Spleen (tissue), 7 donors: ENCODE data around the gene MICAL2.

Experiments
- CTCF ChIP-seq, 11 experiments: fragments of 200-600 bp in 7 of 11; fragments of 450-650 bp in 4 of 11; sonication (generic) in 4 of 11; IDR thresholded peaks in 8 of 11; conservative IDR thresholded peaks in 3 of 11; 1 replicate in 7 of 11; 2 replicates in 4 of 11; pipeline versions ENCODE4 v1.4.0 to v1.8.0; 2016 to 2021; ENCODE audit warnings: antibody characterized with exemption in 11 of 11, inconsistent platforms in 4 of 11, mild to moderate bottlenecking in 1 of 11
- POLR2A ChIP-seq, 3 donors: fragments of 450-650 bp; IDR thresholded peaks; one replicate each; pipeline ENCODE4 v1.5.1; 2017; ENCODE audit warnings: antibody characterized with exemption in 3 of 3, mild to moderate bottlenecking in 1 of 3
- POLR2AphosphoS5 ChIP-seq, 3 donors: sonication (generic); formaldehyde crosslinking; IDR thresholded peaks; one replicate each; pipeline ENCODE4 v1.5.1; 2017; ENCODE audit warnings: antibody characterized with exemption in 3 of 3
- donor health status: DM: no; HTN: no; CAD: no; lungs with moderate emphysema.
- donor health status: DM: no; HTN: no; CAD: no.
- donor health status: DM: no; HTN: no; CAD: no.

GRCh38 chr11:12225046-12225739, 114.8 kb downstream of the MICAL2 start:
- no peak for TF ChIP-seq CTCF (IDR thresholded peaks at IDR 0.05 in 8 of 11, conservative IDR thresholded peaks at IDR 0.05 in 3 of 11)
- no peak for TF ChIP-seq POLR2AphosphoS5 (IDR thresholded peaks at IDR 0.05)
- TF ChIP-seq POLR2A (IDR thresholded peaks at IDR 0.05), result no peak
